NCI-H1105 (cell line): Measurements from ENCODE around the gene ADCY4.

Experiments used
- DNase-seq: peaks from one replicate; lab custom pipeline; 2025; lab: John Stamatoyannopoulos, UW

Gene ADCY4

DNA sequence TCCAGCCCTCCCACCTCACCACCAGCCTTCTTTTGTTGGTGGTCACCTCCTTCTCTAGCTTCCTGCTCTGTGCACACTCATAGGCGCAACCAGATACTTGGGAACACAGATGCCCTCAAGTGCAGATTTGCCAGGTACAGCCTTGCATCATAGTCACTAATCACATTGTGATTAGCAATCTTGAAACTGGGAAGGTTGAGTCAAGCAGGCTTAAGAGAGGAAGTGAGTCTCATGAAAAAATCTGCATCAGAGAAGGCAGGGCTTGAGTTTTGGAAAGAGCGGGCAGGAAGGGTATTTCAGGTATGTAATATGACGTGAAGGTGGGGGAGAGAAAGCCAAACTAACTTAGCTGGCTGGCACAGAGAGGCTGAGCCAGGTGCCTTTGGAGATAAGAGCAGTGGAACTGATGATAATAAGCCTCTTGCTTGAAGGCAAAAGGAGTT, 60.7 kb downstream of the ADCY4 start:
- DNase-seq, result no peak

DNA sequence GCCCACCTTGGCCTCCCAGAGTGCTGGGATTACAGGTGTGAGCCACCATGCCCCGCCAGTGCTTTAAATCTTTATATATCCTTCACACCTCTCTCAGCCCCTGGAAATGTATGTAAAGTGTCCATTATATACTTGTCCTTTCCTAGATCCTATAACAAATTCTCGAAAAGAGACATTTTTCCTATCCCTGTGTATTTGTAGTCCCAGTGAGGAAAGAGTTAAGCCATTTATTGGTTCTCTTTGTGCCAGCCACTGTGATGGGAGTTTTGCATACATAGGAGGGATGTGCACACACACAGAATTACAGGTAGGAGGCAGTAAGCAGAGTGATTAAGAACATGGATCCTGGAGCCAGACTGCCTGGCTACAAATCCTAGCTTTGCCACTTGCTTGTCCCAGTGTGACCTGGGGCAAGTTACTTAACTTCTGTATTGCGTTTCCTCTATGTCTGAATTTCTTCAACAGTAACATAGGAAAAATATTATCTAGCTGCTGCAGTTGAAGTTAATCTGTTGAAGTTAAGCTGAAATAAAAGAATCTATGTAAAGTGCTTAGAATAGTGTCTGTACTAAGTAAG, 61.4 kb downstream of the ADCY4 start:
- no peak for DNase-seq

- DNase-seq, result no peak
Measured at GRCh38 chr14:24272467-24272866, 62.4 kb downstream of the ADCY4 start.

DNA sequence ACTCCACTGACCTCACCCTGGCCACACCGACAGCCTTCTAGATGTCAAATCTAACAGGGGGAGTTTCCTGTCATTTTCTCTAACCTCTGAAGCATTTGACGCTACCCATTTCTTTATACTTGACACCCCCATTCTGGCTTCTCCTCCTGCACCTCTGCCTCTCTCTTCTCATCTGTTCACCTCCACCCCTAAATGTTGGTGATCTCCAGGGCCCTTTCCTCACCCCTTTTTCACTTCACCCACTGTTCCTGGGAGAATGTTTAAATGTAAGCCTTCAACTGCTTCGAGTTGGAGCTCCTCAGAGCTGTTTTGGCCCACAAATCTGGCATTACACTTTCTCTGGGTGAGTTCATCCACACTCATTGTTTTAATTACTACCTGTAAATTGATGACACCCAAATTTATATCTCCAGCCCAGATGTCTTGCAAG, 63.0 kb downstream of the ADCY4 start:
- DNase-seq, result no peak

- DNase-seq, result peak; percentile 94
Measured at GRCh38 chr14:24271134-24271833, 63.6 kb downstream of the ADCY4 start, which contains the start of gene RABGGTA. RABGGTA (minus strand) TSS chr14:24271597; CDS start chr14:24271115, 482 bp downstream.

DNA sequence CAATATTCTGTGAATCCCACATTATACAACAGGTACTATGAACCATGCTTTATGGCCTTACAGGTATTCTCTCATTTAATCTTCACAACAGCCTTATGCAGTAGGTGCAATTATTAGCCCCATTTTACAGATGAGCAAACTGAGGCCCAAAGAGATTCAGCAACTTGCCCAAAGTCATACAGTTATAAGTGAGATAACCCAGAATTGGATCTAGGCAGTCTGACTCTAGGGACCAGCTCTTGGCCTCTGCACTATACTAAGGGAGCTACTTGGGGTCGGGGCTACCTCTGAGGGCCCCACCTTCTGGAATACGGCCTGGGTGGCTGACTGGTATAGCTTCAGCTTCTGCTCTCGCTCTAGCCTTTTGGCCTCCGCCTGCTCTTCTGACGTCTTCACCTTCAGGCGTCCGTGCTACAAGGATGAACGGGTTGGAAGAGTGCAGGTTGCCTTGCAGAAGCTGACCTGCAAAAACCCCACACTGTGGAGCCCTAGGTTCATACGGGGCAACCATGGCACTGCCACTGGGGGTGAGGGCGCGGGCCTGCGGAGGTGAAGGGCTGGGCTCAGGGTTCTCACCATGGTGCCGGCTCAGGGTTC, 64.2 kb downstream of the ADCY4 start:
- no peak for DNase-seq

DNA sequence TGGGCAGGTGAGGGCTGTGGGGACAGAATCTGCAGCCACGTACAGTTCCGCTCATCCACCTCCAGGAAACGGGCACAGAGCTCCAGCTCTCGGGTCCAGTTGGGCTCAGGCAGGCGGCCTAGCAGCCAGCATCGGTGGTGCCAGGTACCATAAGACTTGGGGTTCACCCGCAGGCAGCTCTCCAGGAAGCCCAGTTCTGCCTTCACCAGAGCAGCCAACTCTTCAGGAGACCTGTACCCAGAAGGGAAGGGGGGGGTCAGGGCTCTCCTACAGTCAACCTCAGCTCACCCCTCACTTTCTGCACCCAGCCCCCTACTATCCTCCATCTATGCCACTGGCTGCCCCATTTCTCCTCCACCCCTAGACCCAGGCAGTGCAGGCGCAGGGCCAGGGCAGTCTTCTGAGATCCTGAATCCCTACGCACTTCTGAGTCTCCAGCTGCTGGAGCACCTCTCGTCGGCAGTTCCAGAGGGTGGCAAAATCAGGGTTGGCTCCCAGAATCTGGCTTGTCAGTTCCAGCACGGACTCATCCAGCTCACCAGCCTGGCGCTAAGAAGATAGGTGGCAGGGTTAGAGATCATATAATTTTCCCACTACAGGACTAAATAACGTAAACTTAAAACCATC, 64.8 kb downstream of the ADCY4 start:
- DNase-seq, result no peak

DNA sequence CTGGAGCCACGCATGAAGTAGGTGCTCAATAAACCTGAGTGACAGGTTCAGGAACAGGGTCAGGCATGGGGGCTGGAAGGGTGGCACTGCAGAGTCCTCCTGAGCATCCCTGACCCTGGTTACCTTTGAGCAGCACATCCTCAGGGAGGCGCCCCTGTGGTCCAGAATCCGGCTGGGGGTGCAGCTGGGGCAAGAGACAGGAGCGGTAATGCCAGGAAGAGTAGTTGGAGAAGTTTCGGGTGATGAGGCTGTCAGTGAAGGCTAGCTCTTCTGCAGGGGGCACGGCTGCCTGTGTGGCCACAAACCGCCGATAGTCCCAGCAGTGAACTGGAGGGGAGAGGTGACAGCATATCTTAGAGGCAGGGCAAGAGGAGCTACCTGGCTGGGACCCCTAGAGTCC, 65.5 kb downstream of the ADCY4 start:
- DNase-seq, result no peak
